HuH-7 (cell line): ENCODE results near the gene COBL.

Experiments used
- DNase-seq: peaks from one replicate; pipeline ENCODE4 v3.0.0; 2011; ENCODE audit warnings: low spot score

The COBL gene

GRCh38 chr7:51114501-51114900, 202.1 kb downstream of the COBL start:
- DNase-seq = no peak

- DNase-seq = no peak
These were observed 202.6 kb downstream of the COBL start for GRCh38 chr7:51113962-51114361.

GRCh38 chr7:51113560-51113959, 203.0 kb downstream of the COBL start:
- no peak for DNase-seq

GRCh38 chr7:51111241-51111940, 205.2 kb downstream of the COBL start:
- no peak for DNase-seq

- no peak for DNase-seq
These were observed 208.5 kb downstream of the COBL start for GRCh38 chr7:51108134-51108533.

- DNase-seq = no peak
These were observed 212.3 kb downstream of the COBL start for GRCh38 chr7:51104278-51104677.

GRCh38 chr7:51103718-51104117, 212.9 kb downstream of the COBL start:
- DNase-seq = no peak

- DNase-seq = no peak
These were observed 213.8 kb downstream of the COBL start for GRCh38 chr7:51102828-51103227.

- no peak for DNase-seq
These were observed 215.4 kb downstream of the COBL start for GRCh38 chr7:51101111-51101757.

GRCh38 chr7:51090411-51090810, 226.2 kb downstream of the COBL start:
- DNase-seq = no peak

- no peak for DNase-seq
These were observed 231.4 kb downstream of the COBL start for GRCh38 chr7:51085034-51085692.

GRCh38 chr7:51084121-51084520, 232.5 kb downstream of the COBL start:
- no peak for DNase-seq

- DNase-seq = no peak
These were observed 233.6 kb downstream of the COBL start for GRCh38 chr7:51082940-51083533.

- no peak for DNase-seq
These were observed 234.3 kb downstream of the COBL start for GRCh38 chr7:51082096-51082840.

- DNase-seq = no peak
These were observed 235.2 kb downstream of the COBL start for GRCh38 chr7:51081270-51081890.

- DNase-seq = no peak
These were observed 235.9 kb downstream of the COBL start for GRCh38 chr7:51080622-51081269.

- no peak for DNase-seq
These were observed 236.4 kb downstream of the COBL start for GRCh38 chr7:51080216-51080615.

- DNase-seq = no peak
These were observed 237.1 kb downstream of the COBL start for GRCh38 chr7:51079494-51079893.

GRCh38 chr7:51078653-51079052, 238.0 kb downstream of the COBL start:
- DNase-seq = no peak

GRCh38 chr7:51077987-51078370, 238.6 kb downstream of the COBL start:
- DNase-seq = no peak

- DNase-seq = no peak
These were observed 239.2 kb downstream of the COBL start for GRCh38 chr7:51077316-51077986.
